HT1080 (cell line): ENCODE results near the gene TBKBP1. TPM values are rescaled to one million over a fixed set of nuclear protein-coding genes. Genes with fewer than 3 reads are reported as not detected.
"Not testable (repeated sequence)": the region's sequence is repeated elsewhere in the genome, so short reads cannot be mapped to it uniquely, and the experiment has no call there.

Source experiments
- DNase-seq: peaks from one replicate; pipeline ENCODE4 v3.0.0-alpha.2; 2015; ENCODE audit warnings: low read depth
- total RNA-seq: library from RNA; depleted of rRNA; stranded (reverse); fragments of >200 nt; shearing (Covaris generic); gene quantifications from 2 replicates; pipeline ENCODE4 v1.2.3, GENCODE V29; 2014

The TBKBP1 gene
- total RNA-seq, 1 experiment from 2014 or later: 3.9 TPM

DNA sequence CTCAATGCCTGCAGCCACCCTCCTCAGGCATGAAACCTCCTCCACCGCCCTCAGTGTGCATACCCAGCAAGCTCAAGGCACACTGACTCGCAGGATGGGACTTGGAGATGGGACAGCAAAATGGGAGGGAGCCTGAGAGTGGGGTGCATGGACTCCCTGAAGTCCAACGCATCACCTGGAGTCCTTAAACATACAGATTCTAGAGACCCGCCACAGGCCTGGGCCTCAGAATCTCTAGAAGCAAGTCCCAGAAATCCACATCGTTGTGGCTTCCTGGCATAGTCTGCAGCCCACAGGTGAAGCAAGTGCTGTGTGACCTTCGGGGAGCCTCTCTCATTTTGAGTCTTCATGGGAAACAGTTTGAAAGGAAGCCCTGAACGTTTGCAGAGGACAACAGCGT, 35.5 kb downstream of the TBKBP1 start:
- no peak for DNase-seq

DNA sequence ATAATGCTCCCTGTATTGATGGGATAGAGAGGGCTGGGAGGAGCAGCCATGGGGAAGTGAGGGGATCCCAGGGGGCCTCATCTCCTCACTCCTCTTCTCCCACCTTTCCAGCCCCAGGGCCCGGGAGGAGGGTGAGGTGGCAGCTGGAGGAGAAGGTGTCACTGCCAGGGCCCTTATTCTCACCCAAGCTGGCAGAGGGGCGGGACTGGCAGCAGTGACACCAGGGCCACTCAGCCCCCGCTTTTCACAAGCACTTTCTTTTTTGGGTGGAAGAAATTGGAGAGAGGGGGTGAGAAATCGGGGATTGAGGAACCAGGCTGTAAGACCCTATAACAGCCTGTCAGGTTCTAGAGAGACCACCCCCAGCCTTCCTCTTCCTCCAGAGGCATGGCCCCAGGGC, 36.7 kb downstream of the TBKBP1 start:
- no peak for DNase-seq

DNA sequence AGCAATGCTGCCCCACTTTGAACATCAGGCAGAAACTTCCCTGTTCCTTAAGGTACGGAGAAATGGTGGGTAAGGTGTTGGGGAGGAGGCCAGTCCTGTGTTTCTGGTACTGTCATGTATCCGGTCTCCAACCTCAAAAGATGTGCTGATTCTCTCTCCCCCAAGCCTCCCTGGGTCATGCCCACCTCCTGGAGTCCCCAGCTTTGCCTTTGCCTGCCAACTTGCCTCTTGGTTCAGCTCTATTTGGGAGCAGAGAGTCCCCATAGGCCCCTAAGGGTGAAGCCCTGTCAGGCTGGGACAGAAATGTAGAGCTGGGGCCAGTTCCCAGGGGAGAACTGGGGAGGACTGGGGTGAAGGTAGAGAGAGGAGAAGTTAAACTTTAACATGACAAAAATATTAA, 37.4 kb downstream of the TBKBP1 start:
- DNase-seq: no peak

DNA sequence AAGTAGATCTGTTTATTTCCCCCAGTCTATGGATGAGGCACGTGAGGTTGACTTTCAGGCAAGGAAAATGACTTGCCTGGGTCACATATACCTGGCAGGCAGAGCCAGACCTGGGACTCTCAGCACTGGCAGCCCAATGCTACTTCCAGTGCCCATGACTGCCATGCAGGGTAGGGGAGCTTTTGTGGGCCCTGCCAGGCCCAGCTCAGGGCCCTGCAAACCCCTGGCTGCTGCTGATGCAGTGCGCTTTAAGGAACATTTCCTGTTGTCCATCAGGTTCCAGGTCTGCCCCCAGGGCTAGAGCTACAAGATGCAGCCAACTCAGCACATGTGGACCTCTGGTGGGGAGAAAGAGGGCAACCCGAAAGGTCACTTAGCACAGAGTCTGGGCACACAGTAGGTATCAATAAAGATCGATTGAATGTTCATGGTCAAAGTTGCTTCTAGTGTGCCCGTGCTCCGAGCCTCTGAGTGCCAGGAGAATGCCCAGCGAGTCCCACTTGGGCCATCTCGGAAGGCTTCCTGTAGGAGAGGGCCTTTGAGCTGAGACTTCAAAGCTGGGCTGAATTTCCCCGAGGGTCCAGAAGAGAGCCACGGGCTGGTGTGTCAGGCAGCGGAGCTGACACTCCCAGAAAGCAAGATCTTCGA, 38.6 kb downstream of the TBKBP1 start:
- DNase-seq: no peak

DNA sequence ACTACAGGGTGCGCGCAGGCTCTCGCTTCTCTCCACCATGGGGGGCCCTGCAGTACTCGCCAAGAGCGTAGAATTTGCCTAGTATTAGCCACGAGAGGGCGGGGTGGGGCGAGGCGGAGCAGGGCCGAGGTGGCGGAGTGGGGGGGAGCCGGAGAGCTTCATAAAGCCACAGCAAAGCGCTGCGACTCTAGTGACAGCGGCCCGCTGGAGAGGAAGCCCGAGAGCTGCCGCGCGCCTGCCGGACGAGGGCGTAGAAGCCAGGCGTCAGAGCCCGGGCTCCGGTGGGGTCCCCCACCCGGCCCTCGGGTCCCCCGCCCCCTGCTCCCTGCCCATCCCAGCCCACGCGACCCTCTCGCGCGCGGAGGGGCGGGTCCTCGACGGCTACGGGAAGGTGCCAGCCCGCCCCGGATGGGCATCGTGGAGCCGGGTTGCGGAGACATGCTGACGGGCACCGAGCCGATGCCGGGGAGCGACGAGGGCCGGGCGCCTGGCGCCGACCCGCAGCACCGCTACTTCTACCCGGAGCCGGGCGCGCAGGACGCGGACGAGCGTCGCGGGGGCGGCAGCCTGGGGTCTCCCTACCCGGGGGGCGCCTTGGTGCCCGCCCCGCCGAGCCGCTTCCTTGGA, 39.2 kb downstream of the TBKBP1 start, which contains the start of gene TBX21:
Gene TBX21 (plus strand): TSS at position 190 of the 627 bp plus-strand sequence. CDS start 219 bp downstream, at position 409.
- DNase-seq: no peak

DNA sequence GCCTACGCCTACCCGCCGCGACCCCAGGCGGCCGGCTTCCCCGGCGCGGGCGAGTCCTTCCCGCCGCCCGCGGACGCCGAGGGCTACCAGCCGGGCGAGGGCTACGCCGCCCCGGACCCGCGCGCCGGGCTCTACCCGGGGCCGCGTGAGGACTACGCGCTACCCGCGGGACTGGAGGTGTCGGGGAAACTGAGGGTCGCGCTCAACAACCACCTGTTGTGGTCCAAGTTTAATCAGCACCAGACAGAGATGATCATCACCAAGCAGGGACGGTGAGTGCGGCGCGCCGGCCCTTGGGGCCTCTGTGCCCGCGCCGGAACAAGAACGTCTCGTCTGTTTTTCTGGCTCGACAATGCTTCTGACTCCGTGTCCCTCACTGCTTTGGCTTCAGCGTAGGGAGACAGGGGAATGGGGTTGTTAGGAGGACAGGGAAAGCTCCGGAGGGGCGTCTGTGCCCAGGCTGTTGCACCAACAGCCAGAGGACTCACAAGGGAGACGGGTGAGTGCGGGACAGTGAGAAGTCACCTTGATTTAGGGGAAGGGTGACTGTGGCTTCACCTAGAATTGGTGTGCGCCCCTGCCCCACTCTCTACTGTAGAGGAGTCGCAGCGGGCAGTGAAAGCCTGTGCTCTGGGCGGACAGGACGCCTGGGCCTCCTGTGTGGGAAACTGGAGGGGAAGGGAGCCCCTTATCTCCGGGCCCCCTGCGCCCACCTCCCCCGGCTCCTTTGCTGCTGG, 39.9 kb downstream of the TBKBP1 start:
- DNase-seq: no peak

GRCh38 chr17:47735139-47735464, 41.1 kb downstream of the TBKBP1 start:
- DNase-seq: no peak

DNA sequence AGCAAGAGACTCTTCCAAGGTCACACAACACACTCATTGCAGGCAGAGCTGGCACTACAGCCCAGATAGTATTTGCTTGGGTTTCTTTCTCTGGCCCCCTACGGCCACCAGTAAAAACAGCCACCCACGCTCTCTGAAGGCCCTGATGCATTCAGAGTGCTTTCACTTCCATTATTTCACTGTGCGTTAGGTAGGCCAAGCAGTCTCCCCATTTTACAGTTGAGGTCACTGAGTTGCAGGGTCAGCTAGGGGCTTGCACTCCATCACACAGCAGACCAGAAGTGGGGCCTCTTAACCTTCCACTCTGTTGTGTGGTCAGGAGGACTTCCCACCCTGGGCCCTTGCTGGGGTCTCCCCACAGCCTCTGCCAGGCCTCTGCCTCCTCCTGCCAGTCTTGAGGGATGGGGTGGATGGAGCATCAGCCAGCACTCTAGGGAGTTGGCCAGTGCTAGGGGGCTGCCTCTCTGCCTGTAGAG, 41.6 kb downstream of the TBKBP1 start:
- DNase-seq: no peak

DNA sequence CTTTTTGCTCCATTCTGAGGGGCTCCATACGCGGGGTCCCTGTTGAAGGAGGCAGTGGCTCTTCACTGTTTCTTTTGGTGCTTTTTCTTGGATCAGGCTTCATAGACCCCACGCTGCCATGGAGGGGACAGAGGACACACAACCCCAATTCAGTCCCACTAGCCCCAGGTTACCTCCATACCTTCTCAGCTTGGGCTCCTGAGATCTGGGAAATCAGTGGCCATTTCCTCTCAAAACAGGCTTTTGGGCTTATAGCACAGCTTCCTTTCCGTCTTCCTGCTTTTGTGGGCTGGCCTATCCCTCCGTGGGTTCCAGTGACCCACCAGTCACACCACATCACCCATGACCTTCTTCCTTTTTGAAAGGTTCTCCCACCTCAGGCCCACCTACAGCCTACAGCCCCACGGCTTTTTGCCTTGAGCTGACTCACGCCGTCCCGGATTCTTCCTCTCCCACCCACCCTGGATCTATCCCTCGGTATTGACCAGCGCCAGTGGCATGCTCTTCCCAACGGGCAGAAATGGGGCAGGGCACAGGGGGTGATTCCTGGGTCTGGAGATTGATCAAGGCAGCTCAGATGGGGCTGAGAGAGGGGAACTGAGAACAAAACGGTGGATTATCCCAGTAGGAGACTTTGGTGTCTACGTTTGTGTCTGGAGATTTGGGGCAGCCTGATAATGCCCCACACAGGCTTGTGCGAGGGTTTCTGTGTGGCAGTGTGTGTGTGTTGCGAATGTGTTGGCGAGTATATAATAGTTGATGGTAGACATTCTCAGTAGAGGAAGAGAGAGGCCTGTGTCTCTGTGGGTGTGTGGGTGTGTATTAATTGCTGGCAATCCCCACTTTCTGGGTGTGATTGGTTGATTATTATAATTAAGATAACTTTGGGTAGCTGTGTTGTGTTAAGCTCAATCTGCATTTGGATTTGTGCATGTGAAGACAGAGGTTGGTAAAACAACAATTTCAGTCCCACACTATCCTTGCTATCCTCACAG, 42.8 kb downstream of the TBKBP1 start:
- DNase-seq: no peak

DNA sequence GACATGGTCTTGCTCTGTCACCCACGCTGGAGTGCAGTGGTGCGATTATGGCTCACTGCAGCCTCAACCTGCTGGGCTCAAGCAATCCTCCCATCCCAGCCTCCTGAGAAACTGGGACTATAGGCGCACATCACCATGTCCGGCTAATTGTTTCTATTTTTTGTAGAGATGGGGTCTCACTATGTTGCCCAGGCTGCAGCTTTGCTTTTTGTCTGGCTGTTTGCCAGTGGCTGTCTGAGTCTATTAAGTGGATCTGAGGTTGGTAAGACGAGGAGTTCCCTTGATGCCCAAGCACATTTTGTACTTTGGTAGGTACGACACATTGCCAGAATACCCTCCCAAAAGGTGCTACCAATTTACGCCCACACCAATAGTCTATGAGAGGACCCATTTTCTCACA, 44.2 kb downstream of the TBKBP1 start:
- DNase-seq: no peak

DNA sequence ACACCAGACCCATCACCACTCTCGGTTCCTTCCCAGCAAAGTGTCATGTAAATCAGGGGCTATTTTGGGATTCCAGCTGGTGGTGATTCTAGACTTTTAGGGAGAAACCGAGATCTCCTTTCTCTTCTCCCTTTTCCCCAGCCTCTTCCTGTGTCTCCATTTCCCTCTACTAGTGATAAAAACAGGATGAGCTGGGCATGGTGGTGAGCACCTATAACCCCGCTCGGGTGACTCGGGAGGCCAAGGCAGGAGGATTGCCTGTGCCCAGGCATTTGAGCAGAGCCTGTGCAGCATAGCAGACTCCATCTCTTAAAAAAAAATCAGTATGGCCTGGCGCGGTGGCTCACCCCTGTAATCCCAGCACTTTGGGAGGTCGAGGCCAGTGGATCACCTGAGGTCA, 45.2 kb downstream of the TBKBP1 start:
- no peak for DNase-seq

DNA sequence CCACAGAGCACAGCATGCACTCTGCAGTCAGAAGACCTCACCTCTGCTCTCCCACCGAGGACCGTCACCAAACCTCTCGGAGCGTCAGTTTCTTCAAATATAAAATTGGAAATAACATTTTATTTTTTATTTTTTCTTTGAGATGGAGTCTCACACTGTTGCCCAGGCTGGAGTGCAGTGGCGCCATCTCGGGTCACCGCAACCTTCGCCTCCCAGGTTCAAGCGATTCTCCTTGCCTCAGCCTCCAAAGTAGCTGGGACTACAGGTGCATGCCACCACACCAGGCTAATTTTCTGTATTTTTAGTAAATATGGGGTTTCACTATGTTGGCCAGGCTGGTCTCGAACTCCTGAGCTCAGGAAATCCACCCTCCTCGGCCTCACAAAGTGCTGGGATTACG, 46.0 kb downstream of the TBKBP1 start:
- not testable (repeated sequence) for DNase-seq

DNA sequence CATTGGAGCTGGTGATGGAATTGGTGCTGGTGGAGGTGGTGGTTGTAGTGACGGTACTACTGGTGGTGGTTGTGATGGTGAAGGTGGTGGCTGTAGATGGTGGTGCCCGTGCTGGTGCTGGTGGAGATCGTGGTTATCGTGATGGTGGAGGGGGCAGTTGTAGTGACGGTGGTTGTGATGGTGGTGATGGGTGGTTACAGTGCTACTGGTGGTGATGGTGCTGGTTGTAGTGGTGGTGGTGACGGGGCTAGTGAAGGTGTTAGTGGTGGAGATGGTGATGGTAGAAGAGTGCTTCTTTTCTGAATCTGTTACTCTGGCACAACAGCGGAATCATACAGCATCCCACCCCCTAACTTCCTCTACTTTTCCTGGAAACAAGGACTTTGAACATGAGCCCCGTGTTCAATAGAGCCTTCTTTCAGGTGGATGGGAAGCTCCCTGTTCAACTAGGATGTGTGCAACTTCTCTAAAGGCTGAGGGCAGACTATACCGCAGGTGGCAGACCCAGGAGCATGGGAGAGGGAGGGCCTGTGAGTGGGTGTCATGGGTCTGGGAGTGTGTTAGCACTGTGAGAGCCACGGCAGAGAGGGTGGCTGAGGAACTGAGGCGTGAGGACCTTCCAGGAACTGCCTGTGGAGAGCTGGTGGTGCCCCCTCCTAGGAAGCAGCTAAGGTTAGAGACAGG, 47.3 kb downstream of the TBKBP1 start:
- DNase-seq: no peak

GRCh38 chr17:47741793-47742145, 47.8 kb downstream of the TBKBP1 start:
- DNase-seq: no peak

DNA sequence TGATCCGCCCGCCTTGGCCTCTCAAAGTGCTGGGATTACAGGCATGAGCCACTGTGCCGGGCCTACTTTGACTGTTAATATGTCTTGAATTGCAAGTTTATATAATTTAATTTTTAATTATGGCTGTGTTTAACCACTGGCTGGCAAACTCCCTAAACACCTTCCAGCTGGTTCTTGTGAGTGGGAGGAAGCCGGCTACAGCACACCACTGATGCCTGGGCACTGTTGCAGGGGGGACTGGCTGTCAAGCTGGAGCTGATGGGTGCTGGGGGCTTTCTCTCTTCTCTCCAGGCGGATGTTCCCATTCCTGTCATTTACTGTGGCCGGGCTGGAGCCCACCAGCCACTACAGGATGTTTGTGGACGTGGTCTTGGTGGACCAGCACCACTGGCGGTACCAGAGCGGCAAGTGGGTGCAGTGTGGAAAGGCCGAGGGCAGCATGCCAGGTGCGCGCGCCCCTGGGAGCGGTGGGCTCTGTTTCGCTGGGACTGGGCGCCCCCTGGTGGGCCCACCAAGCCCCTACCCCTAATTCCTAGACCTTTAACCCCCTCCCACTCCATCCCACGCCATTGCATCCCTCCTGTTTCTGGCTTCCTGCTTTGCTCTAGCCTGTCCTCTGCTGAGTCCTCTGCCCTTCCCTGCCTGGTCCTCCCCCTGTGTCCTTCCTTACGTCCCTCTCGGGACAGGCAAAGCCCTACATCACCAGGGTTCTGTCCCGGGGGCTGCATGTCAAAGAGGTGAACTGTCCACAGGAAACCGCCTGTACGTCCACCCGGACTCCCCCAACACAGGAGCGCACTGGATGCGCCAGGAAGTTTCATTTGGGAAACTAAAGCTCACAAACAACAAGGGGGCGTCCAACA, 48.6 kb downstream of the TBKBP1 start:
- DNase-seq: no peak

DNA sequence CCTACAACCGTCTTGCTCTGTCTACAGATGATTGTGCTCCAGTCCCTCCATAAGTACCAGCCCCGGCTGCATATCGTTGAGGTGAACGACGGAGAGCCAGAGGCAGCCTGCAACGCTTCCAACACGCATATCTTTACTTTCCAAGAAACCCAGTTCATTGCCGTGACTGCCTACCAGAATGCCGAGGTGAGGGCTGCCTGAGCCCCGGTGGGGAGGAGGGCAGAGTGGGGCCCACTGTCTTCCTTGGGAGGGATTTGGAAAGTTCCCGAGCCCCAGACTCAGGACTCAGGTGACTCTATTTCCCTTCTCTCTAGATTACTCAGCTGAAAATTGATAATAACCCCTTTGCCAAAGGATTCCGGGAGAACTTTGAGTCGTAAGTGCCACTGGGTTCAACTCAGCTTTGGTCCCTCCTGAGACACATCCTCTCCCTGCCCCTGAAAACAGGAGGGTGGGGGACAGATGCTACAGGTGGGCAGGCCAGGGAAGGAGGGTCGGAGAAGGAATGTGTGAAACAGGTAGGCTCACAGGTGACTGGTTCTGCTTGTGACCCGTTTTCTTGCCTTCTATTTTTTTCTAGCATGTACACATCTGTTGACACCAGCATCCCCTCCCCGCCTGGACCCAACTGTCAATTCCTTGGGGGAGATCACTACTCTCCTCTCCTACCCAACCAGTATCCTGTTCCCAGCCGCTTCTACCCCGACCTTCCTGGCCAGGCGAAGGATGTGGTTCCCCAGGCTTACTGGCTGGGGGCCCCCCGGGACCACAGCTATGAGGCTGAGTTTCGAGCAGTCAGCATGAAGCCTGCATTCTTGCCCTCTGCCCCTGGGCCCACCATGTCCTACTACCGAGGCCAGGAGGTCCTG, 50.4 kb downstream of the TBKBP1 start:
- DNase-seq: no peak

DNA sequence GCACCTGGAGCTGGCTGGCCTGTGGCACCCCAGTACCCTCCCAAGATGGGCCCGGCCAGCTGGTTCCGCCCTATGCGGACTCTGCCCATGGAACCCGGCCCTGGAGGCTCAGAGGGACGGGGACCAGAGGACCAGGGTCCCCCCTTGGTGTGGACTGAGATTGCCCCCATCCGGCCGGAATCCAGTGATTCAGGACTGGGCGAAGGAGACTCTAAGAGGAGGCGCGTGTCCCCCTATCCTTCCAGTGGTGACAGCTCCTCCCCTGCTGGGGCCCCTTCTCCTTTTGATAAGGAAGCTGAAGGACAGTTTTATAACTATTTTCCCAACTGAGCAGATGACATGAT, 51.0 kb downstream of the TBKBP1 start:
- no peak for DNase-seq

GRCh38 chr17:47751471-47751870, 57.5 kb downstream of the TBKBP1 start:
- no peak for DNase-seq

GRCh38 chr17:47757386-47757785, 63.4 kb downstream of the TBKBP1 start:
- DNase-seq: no peak
